Hematopoietic multipotent progenitor cell treated with erythropoietin and hydrocortisone succinate and interleukin-3 and kit ligand, for 8 days (in vitro differentiated cells): Measurements from ENCODE around the gene RD3L.
"Not testable (repeated sequence)": the region's sequence is repeated elsewhere in the genome, so short reads cannot be mapped to it uniquely, and the experiment has no call there.

Source experiments
- DNase-seq: peaks from one replicate; pipeline ENCODE4 v3.0.0-alpha.2; 2015

RD3L gene

GRCh38 chr14:103927566-103927965 lies 14.8 kb downstream of the RD3L start:
- no peak for DNase-seq

DNA sequence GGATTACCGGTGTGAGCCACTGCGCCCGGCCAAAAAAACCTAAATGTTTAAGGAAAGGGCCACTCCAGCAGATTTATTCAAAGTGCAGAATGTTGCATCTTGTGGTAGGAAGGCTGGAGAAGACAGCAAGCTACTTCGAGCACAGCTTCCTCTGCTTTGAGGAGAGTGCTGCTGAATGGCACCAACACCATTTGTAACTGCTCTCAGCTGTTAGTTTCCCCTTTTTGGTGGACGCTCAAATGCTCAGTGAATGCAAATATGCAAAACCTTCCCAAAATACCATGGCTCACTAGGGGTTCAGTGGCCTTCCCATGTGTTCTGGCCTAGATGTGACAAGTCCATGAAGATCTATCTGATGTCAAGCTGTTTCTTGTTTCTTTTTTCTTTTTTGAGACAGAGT lies 17.0 kb downstream of the RD3L start:
- peak; percentile 19 for DNase-seq

DNA sequence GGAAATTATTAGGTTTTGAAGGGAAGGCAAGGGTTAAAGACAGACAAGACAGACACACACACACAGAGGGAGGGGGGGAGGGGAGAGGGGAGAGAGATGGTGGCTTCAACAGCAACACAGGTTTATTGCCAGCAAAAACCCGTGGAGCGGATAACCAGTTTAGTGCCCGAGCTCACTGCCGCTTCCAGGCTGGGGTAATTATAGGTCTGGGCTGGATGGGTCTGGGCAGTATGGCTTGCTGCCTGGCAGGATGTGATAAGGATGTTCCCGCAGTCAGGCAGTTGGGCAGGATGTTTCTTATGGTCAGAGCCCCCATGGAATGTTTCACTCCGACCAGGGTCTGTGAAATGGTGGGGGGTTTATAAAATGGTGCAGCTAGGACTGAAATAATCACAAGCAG lies 18.5 kb downstream of the RD3L start:
- DNase-seq, result peak; percentile 91

DNA sequence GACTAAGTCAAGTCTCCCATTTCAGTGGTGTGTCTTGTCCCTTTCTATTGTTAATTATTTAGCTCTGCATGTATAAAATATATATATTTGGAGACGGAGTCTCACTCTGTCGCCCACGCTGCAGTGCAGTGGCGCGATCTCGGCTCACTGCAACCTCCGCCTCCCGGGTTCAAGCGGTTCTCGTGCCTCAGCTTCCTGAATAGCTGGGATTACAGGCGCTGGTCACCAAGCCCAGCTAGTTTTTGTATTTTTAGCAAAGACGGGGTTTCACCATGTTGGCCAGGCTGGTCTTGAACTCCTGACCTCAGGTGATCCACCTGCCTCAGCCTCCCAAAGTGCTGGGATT lies 20.5 kb downstream of the RD3L start:
- not testable (repeated sequence) for DNase-seq

DNA sequence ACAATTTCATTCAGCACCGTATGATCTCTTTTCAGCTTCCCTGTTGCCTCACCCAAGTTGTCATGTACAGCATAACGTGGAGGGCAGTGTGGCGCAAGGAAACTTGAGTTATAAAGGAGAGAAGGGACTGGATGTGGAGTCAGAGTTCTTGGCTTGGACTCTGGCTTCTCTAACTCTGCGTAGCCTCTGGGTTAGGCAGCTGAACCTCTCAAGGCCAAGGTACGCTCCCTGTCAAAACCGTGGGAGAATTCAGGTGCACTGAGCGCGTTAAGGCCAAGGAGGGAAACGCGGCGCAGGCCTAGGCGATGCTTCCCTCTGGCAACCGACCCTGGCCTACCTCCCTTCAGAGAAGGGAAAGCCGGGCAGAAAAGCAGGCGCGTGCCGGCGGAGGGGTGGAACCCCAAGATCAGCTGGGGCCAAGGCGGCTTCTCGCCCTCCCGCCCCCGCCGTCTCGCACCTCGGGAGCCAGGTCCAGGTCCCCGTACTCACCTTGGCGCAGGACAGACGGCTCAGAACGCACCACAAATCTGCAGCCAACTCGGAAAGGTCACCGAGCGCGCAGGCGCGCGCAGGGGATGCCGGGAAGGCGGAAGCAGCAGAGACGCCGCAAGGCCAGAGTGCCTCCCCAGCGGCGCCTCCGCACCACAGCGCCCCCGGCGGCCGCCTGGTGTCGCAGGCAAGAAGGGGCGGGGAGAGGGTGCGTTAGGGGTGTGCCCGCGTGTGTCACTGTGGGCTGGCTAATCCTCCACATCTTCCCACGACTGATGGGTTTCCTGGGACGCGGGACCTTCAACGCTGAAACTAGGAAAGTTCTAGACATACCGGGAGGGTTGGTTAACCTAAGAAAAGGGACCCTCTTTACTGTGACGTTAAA lies 21.1 kb downstream of the RD3L start:
- DNase-seq, result peak; percentile 91

GRCh38 chr14:103916636-103917262 lies 25.6 kb downstream of the RD3L start:
- DNase-seq, result no peak

DNA sequence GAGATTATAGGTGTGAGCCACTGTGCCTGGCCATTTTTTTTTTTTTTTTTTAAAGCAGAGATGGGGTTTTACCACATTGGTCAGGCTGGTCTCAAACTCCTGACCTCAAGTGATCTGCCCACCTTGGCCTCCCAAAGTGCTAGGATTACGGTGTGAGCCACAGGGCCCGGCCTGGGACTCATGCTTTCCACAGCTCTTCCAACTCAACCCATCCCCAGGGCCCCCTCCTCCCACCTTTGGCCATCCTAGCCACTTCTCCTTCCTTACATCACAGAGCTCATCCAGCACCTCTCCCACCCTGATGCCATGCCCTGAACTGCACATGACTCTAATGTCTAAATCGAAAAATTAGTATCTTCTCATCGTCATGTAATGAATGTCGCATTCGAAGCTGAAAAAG lies 26.7 kb downstream of the RD3L start:
- no peak for DNase-seq

- no peak for DNase-seq
Observed at GRCh38 chr14:103910984-103911383, 31.3 kb downstream of the RD3L start.

DNA sequence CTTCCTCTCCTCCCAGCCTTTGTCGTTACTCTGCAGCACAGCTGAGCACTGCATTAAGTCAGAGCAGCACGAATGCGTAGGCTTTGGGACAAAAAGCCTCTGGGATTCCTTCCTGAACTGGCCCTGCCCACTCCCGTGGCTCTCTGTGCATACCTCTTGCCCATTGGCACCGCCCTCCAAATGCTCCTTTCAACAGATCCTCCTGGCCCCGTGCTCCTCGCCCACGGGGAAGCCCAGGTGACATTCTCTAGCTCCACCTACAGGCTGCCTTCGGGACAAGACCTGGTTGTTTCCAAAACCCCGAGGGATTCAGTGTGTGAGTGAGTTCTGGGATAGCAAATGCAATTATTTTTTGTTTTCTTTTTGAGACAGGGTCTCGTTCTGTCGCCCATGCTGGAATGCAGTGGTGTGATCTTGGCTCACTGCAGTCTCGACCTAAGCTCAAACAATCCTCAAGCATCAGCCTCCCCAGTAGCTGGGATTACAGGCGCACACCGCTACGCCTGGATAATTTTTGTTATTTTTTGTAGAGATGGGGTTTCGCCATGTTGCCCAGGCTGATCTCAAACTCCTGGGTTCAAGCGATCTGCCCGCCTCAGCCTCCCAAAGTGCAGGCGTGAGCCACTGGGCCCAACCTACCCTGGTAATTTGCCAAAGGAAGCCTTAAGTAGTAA lies 31.9 kb downstream of the RD3L start:
- DNase-seq, result peak; percentile 78

DNA sequence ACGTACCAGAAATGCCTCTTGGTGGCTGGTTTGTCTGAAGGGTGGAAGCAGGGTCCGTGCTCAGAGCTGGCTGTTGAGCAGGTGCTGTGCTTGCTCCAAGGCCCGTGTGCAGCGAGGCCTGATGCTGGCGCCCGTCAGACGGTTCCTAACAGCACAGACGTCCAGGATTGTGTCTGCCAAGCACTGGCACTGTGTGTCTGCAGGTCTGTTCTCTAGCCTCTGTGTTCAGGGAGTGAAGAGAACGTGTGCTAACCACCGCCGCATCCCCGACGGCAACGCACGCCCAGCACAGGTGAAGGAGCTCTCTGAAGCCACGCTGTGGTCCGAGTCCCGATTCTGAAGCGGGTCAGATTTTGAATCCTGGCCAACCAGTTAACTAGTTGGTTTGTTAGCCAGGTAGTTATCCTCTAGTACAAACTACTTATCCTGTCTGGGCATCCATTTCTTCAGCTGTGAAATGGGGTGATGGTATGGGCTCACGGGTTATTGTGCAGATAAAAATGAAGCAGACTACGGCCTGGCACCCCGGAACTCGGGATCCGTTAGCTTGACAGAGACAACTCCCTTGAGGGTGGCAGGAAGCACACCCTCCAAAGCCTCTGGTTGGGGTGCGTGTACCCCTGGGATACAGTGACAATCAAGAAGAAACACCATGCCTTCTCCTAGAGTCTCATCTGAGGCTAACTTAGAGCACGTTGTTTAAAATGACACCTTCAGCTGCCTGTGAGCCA lies 32.6 kb downstream of the RD3L start:
- DNase-seq, result no peak

GRCh38 chr14:103908580-103908979 lies 33.7 kb downstream of the RD3L start:
- no peak for DNase-seq

- peak; percentile 45 for DNase-seq
Observed at GRCh38 chr14:103905842-103906456, 36.4 kb downstream of the RD3L start.

GRCh38 chr14:103904493-103905107 lies 37.7 kb downstream of the RD3L start:
- DNase-seq, result no peak

GRCh38 chr14:103899833-103900232 lies 42.5 kb downstream of the RD3L start:
- DNase-seq, result no peak

DNA sequence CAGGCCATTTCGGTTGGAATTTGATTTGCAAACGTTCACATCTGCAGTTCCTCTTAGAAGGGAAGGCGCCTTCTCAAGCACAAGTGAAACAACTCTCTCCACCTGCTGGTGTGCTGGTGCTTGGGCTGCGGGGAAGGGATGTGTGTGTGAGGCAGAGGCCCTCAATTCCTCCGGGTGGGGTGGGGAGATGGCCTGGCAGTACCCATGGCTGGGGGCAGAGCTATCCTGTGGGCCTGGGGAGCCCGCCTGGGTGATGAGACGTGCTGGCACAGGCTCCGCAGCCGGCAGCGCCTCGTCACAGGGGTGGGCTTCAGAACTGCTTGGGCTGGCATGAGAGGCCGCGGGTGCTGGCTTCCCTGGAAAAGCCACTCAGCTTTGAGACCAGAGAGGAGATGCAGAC lies 43.0 kb downstream of the RD3L start:
- no peak for DNase-seq

GRCh38 chr14:103898711-103899110 lies 43.6 kb downstream of the RD3L start:
- DNase-seq, result no peak

DNA sequence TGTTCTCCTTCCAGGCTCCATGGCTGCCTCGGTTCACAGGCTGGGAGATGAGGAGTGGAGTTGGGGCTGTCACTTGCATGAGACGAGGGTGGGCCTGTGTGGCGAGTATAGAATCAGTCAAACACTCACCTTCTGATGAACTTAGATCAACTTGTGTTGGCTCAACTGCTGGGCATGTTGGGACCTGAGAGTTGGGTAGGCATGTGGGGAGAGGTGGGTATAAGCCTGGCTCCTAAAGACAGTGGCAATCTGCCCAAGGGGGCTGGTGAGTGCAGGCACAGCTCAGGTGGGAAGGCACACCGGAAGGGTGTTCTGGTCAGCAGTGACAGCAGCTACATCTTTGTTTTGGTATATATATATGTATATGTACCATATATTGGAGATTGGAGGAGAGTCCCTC lies 44.1 kb downstream of the RD3L start:
- DNase-seq, result no peak

- no peak for DNase-seq
Observed at GRCh38 chr14:103897075-103897947, 45.0 kb downstream of the RD3L start.

GRCh38 chr14:103896578-103896977 lies 45.8 kb downstream of the RD3L start:
- DNase-seq, result no peak

GRCh38 chr14:103894723-103895059 lies 47.6 kb downstream of the RD3L start:
- no peak for DNase-seq

DNA sequence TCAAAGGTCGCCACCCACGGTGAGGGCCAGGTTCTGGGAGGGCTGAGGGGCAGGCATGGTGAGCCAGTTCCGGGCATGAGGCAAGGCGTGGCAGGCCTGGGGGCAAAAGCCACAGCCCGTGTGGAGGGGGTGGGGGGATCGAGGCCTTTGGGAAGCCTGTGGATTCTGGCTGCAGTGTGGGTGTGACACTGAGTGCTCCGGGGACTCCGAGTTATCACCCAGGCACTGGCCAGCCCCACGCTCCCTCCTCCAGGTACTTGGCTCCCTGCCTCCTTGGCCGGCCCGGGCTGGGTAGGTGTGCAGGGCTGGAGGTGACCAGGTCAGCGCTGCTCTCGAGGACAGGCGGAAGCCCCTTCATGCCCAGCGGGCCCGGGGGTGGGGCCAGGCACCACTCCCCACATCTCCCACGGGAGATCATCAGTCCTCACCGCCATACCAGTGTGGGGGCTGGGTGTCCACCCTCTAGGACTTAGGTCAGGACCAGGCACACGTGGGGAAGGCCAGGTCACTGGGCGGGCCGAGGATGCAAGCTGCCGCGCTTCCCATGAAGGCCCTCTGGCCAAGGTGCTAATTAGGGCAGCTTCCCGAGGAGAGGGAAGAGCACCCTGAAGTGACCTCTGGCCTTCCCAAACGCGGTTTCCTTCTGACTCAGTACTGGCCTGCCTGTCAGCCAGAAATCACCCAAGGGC lies 48.2 kb downstream of the RD3L start:
- DNase-seq, result no peak
